Tibial artery (tissue), 4 donors: ENCODE measurements around the gene PRPSAP2.

Source experiments
- DNase-seq, 2 donors: peaks; one replicate each; pipeline ENCODE4 v3.0.0-alpha.2; 2019
- H3K27ac ChIP-seq, 2 donors: fragments of 200-600 bp; sonication (generic) in 1 of 2; 1 replicate in 1 of 2; 2 replicates in 1 of 2; pipeline ENCODE4 v1.5.1; 2018 to 2019; ENCODE audit warnings: mild to moderate bottlenecking in 1 of 2
- H3K27me3 ChIP-seq, 2 donors: fragments of 200-600 bp; sonication (generic) in 1 of 2; one replicate each; pipeline versions ENCODE4 v1.5.1 to v1.6.0; 2016 to 2019
- H3K36me3 ChIP-seq, 3 donors: fragments of 200-600 bp; sonication (generic) in 2 of 3; one replicate each; pipeline ENCODE4 v1.5.1; 2016 to 2019; ENCODE audit warnings: mild to moderate bottlenecking in 2 of 3
- H3K4me1 ChIP-seq, 4 donors: fragments of 200-600 bp; sonication (generic) in 2 of 4; 1 replicate in 3 of 4; 2 replicates in 1 of 4; pipeline ENCODE4 v1.5.1; 2016 to 2019
- H3K4me3 ChIP-seq, 2 donors: fragments of 200-600 bp; sonication (generic) in 1 of 2; 1 replicate in 1 of 2; 2 replicates in 1 of 2; pipeline ENCODE4 v1.5.1; 2018 to 2019; ENCODE audit warnings: mild to moderate bottlenecking in 2 of 2
- H3K9me3 ChIP-seq, 3 donors: fragments of 200-600 bp; sonication (generic) in 1 of 3; one replicate each; pipeline ENCODE4 v1.5.1; 2016 to 2019
- CTCF ChIP-seq, 2 experiments: fragments of 200-600 bp in 1 of 2; fragments of 450-650 bp in 1 of 2; IDR thresholded peaks; one replicate each; pipeline ENCODE4 v1.5.1; 2017 to 2019; ENCODE audit warnings: antibody characterized with exemption in 2 of 2, mild to moderate bottlenecking in 1 of 2, moderate library complexity in 1 of 2
- intact Hi-C: fragments of 100-400 bp; cut with DNase I; formaldehyde crosslinking; loops from one replicate; pipeline ENCODE4 v1.15.0; 2023; ENCODE audit warnings: low total_unique reads

Gene PRPSAP2

GRCh38 chr17:18968945-18969887 is 111.3 kb downstream of the PRPSAP2 start:
- Histone ChIP-seq H3K4me1 (peaks cover 0 to 13% (median 6%) of the 10 kb centered on the region in 4 donors), H3K9me3 (no peaks in the 10 kb centered on the region), H3K27ac (no peak overlapping the region), H3K27me3 (no peaks in the 10 kb centered on the region), H3K4me3 (no peak overlapping the region), H3K36me3 (peaks cover 0 to 17% (median 11%) of the 10 kb centered on the region in 3 donors)
- no peak for DNase-seq
- intact Hi-C loops: no loop called here
- no peak for TF ChIP-seq CTCF (IDR thresholded peaks at IDR 0.05)

DNA sequence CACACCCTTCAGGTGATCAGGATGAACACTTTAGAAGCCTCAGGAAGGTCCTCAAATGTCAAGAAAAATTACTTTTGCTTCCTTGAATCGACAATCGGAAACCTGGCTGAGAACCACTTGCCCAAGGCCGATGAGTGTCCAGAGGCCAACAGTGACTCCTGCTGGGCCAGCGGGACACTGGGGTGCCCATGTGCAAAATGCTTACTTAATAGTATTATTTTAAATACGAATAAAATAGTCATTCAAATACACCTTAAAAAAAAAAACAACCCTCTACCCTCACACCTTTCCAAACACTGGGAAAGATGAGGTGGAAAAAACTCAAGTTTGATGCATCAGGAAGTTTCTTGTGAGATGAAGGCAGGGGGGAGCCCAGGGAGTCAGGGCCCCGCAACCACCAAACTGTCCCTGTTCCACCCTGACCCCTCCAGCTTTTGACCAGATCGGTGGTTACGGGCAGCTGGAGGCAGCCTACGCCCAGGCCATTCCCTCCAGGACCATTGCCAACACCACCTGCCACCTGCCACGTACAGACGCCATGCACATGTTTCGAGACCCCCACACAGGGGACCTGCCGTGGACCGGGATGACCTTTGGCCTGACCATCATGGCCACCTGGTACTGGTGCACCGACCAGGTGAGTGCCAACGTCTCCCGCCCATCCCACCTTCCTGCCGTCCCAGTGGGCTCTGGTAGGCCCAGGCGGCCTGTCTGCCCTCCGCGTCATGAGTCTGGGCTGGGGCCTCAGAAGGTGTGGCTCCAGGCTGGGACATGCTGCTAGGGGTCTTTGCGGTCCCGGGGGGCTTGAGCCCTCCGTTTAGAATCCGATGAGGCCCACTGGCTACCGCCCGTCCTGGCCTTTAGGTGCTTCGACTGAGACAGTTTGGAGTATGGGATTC is 112.9 kb downstream of the PRPSAP2 start:
- no peak for DNase-seq
- H3K9me3 ChIP-seq: no peaks in the 10 kb centered on the region
- H3K4me1 ChIP-seq: peaks cover 0 to 13% (median 6%) of the 10 kb centered on the region in 4 donors
- no peak overlapping the region for H3K27ac ChIP-seq
- H3K4me3 ChIP-seq: no peak overlapping the region
- no peak for TF ChIP-seq CTCF (IDR thresholded peaks at IDR 0.05)
- intact Hi-C loops: no loop called here
- H3K27me3 ChIP-seq: no peaks in the 10 kb centered on the region
- peaks cover 0 to 20% (median 11%) of the 10 kb centered on the region in 3 donors for H3K36me3 ChIP-seq

DNA sequence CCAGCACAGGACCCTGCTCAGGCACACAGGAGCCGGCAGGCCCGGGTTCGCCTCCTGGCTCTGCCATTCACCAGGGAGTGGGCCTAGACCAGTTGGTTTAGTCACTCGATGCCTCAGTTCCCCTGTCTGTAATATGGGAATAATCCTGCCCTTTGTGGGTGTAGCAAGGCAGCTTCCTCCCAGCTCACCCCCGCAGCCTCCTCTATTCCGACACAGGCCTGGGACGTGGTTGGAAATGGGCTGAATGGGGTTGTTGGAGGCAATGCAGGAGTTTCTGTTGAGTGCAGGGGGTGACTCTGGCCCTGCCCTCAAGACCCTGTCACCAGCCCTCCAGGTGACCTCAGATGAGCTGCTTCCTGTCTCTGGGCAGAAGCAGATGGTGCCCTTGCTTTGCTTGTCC is 113.9 kb downstream of the PRPSAP2 start:
- no peak overlapping the region for H3K4me3 ChIP-seq
- intact Hi-C loops: no loop called here
- H3K27ac ChIP-seq: no peak overlapping the region
- no peaks in the 10 kb centered on the region for H3K27me3 ChIP-seq
- H3K4me1 ChIP-seq: peaks cover 0 to 11% (median 5%) of the 10 kb centered on the region in 4 donors
- no peak for TF ChIP-seq CTCF (IDR thresholded peaks at IDR 0.05)
- no peak for DNase-seq
- no peaks in the 10 kb centered on the region for H3K9me3 ChIP-seq
- H3K36me3 ChIP-seq: peaks cover 0 to 30% (median 13%) of the 10 kb centered on the region in 3 donors

- no peaks in the 10 kb centered on the region for H3K9me3 ChIP-seq
- no peaks in the 10 kb centered on the region for H3K4me1 ChIP-seq
- no peaks in the 10 kb centered on the region for H3K27me3 ChIP-seq
- no peak overlapping the region for H3K27ac ChIP-seq
- TF ChIP-seq CTCF (IDR thresholded peaks at IDR 0.05): no peak
- peaks cover 15 to 57% (median 28%) of the 10 kb centered on the region in 3 donors for H3K36me3 ChIP-seq
- no peak overlapping the region for H3K4me3 ChIP-seq
- intact Hi-C loops: no loop called here
- DNase-seq: no peak
These were observed 116.6 kb downstream of the PRPSAP2 start for GRCh38 chr17:18974407-18975149.

GRCh38 chr17:18975597-18975996 is 117.7 kb downstream of the PRPSAP2 start:
- no peak for DNase-seq
- intact Hi-C loops: no loop called here
- Histone ChIP-seq H3K9me3 (no peaks in the 10 kb centered on the region), H3K4me3 (no peak overlapping the region), H3K27ac (no peak overlapping the region), H3K4me1 (no peaks in the 10 kb centered on the region), H3K27me3 (no peaks in the 10 kb centered on the region), H3K36me3 (peaks cover 15 to 59% (median 28%) of the 10 kb centered on the region in 3 donors)
- no peak for TF ChIP-seq CTCF (IDR thresholded peaks at IDR 0.05)
